Pancreas (tissue), 10 donors: ENCODE data around the gene PHKG2. TPM values are rescaled to one million over a fixed set of nuclear protein-coding genes. Genes with fewer than 3 reads are reported as not detected.
"Not testable (repeated sequence)": the region's sequence is repeated elsewhere in the genome, so short reads cannot be mapped to it uniquely, and the experiment has no call there.

Experiments
- ATAC-seq, 4 donors: fragments of 200-7000 bp; cut with Tn5 transposase; one replicate each; pipeline versions ENCODE4 v1.8.0 to v1.9.1; 2020; ENCODE audit warnings: mild to moderate bottlenecking in 4 of 4, moderate library complexity in 4 of 4
- DNase-seq, 6 donors: peaks; one replicate each; pipeline ENCODE4 v3.0.0-alpha.2; 2020
- FAIRE-seq: peaks from 2 replicates; lab custom pipeline; 2012; peaks lifted over from hg19 to GRCh38; lab: Jason Lieb, UNC
- H3K27ac ChIP-seq, 4 donors: fragments of 200-600 bp; sonication (generic); 1 replicate in 3 of 4; 2 replicates in 1 of 4; pipeline versions ENCODE4 v1.5.0 to v1.8.0; 2020
- H3K27me3 ChIP-seq, 4 donors: fragments of 200-600 bp; one replicate each; pipeline ENCODE4 v1.8.0; 2021
- H3K36me3 ChIP-seq, 3 donors: fragments of 200-600 bp; sonication (generic) in 1 of 3; one replicate each; pipeline versions ENCODE4 v1.5.0 to v1.8.0; 2020 to 2021
- H3K4me1 ChIP-seq, 3 donors: fragments of 200-600 bp; one replicate each; pipeline ENCODE4 v1.8.0; 2021
- H3K4me3 ChIP-seq, 4 donors: fragments of 200-600 bp; sonication (generic) in 2 of 4; one replicate each; pipeline versions ENCODE4 v1.5.0 to v1.8.0; 2020 to 2021
- H3K9me3 ChIP-seq, 4 donors: fragments of 200-600 bp; one replicate each; pipeline ENCODE4 v1.8.0; 2021
- WGBS, 2 donors: extraction: QIAGEN DNeasy Blood & Tissue Kit; methylation state at CpG; one replicate each; pipeline ENCODE4 v1.1.7; 2013; 5-methylcytosine and 5-hydroxymethylcytosine counted together
- intact Hi-C, 3 donors: fragments of 100-400 bp; cut with DNase I; formaldehyde crosslinking; loops; one replicate each; pipeline versions ENCODE4 v1.11.1 to v1.14.2; 2022
- polyA plus RNA-seq, 2 donors: library from polyadenylated mRNA; stranded (reverse); fragments of 200-250 nt; gene quantifications; one replicate each; pipeline ENCODE4 v1.2.3, GENCODE V29; 2013
- total RNA-seq, 6 donors: library from RNA; stranded (reverse); fragmentation: NEBNext Ultra II Directional in 4 of 6; extraction: Animal tissue kit (Norgen Biotek cat#: 25700) in 4 of 6; gene quantifications; one replicate each; pipeline versions ENCODE4 v1.2.1 to v1.2.4, GENCODE V29; 2021 to 2023
- TF ChIP-seq, protein P1 (sequence below), 4 donors: fragments of 200-600 bp; sonication (generic) in 3 of 4; IDR thresholded peaks; one replicate each; pipeline versions ENCODE4 v1.5.0 to v1.8.0; 2021; ENCODE audit warnings: antibody characterized with exemption in 4 of 4
- donor health status: healthy with polysubstance abuse.
- donor health status: DM: no; HTN: no; CAD: no; lungs with moderate emphysema.
- donor health status: DM: no; HTN: no; CAD: no.
- donor health status: control.
- donor health status: control.
- donor health status: Bipolar disorder and iron deficiency.
- donor health status: DM: yes; HTN: yes; CAD: no.
- donor health status: DM: no; HTN: no; CAD: no.
- donor health status: DM: no; HTN: no; CAD: no.
- donor health status: DM: yes; HTN: yes; CAD: no.

PHKG2 gene
- total and polyA plus RNA-seq, 8 donors: 7.9 to 42.3 (median 11.4) TPM

- no peaks in the 10 kb centered on the region for H3K27me3 ChIP-seq
- DNase-seq (no peak), ATAC-seq (no peak), FAIRE-seq (no peak)
- H3K27ac ChIP-seq: no peak overlapping the region
- no peaks in the 10 kb centered on the region for H3K9me3 ChIP-seq
- intact Hi-C loops: no loop called here
- WGBS, 2 donors: 79 to 80% methylated on average over 5 of the region's 5 CpGs
- H3K36me3 ChIP-seq: peaks cover 17 to 57% (median 41%) of the 10 kb centered on the region in 3 donors
- H3K4me1 ChIP-seq: peaks cover 7 to 13% (median 8%) of the 10 kb centered on the region in 3 donors
- TF ChIP-seq, protein P1, sequence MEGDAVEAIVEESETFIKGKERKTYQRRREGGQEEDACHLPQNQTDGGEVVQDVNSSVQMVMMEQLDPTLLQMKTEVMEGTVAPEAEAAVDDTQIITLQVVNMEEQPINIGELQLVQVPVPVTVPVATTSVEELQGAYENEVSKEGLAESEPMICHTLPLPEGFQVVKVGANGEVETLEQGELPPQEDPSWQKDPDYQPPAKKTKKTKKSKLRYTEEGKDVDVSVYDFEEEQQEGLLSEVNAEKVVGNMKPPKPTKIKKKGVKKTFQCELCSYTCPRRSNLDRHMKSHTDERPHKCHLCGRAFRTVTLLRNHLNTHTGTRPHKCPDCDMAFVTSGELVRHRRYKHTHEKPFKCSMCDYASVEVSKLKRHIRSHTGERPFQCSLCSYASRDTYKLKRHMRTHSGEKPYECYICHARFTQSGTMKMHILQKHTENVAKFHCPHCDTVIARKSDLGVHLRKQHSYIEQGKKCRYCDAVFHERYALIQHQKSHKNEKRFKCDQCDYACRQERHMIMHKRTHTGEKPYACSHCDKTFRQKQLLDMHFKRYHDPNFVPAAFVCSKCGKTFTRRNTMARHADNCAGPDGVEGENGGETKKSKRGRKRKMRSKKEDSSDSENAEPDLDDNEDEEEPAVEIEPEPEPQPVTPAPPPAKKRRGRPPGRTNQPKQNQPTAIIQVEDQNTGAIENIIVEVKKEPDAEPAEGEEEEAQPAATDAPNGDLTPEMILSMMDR (IDR thresholded peaks at IDR 0.05): no peak
- no peak overlapping the region for H3K4me3 ChIP-seq
These were observed 47.3 kb upstream of the PHKG2 start for GRCh38 chr16:30700971-30701370.

DNA sequence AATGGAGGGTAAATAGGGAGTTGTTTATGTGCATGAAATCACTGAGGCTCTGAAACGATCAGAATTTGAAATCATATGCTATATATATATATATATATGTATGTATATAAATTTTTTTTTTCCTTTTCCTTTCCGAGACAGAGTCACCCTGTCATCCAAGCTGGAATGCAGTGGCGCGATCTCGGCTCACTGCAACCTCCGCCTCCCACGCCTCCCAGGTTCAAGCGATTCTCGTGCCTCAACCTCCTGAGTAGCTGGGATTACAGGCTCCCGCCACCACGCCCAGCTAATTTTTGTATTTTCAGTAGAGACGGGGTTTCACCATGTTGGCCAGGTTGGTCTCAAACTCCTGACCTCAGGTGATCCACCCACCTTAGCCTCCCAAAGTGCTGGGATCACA, 45.2 kb upstream of the PHKG2 start:
- peak in 1 of 6 donors; percentile 14 for DNase-seq
- intact Hi-C loops, FAIRE-seq: not testable (repeated sequence)

GRCh38 chr16:30703971-30704370, 44.3 kb upstream of the PHKG2 start:
- peak in 1 of 6 donors; percentile 25 for DNase-seq
- Histone ChIP-seq H3K36me3 (peaks cover 26 to 87% (median 69%) of the 10 kb centered on the region in 3 donors), H3K4me1 (peaks cover 7 to 9% (median 8%) of the 10 kb centered on the region in 3 donors), H3K27me3 (no peaks in the 10 kb centered on the region), H3K27ac (no peak overlapping the region), H3K9me3 (no peaks in the 10 kb centered on the region), H3K4me3 (no peak overlapping the region)
- no peak for ATAC-seq
- TF ChIP-seq, protein P1 (IDR thresholded peaks at IDR 0.05): no peak
- FAIRE-seq: no peak
- intact Hi-C loops: no loop called here
- 94% methylated on average over 10 of the region's 10 CpGs for WGBS, 2 donors

More for the DNA sequence above, 45.2 kb upstream of the PHKG2 start:
- not testable (repeated sequence) for H3K27me3 ChIP-seq, H3K4me1 ChIP-seq, H3K4me3 ChIP-seq, H3K27ac ChIP-seq, H3K9me3 ChIP-seq, ATAC-seq
- H3K36me3 ChIP-seq: peaks cover 21 to 78% (median 60%) of the 10 kb centered on the region in 3 donors
- WGBS, 2 donors: 94 to 95% methylated on average over 12 of the region's 12 CpGs

DNA sequence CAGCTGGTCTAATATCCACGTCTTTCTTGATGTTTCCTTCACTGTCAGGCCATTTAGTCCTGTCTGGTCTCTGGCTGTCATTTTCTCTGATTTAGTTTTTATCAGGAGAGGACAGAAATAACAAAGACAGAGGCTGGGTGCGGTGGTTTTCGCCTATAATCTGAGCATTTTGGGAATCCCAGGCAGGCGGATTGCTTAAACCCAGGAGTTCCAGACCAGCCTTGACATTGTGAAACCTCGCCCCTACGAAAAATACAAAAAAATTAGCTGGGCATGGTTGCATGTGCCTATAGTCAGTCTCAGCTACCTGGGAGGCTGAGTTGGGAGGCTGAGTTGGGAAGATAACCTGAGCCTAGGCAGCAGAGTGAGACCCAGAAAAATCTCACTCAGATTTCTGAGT, 42.2 kb upstream of the PHKG2 start:
- TF ChIP-seq, protein P1 (IDR thresholded peaks at IDR 0.05): no peak
- Histone ChIP-seq H3K27ac (no peak overlapping the region), H3K4me3 (no peak overlapping the region), H3K4me1 (no peaks in the 10 kb centered on the region), H3K27me3 (no peaks in the 10 kb centered on the region), H3K9me3 (no peaks in the 10 kb centered on the region), H3K36me3 (peaks cover 30 to 96% (median 84%) of the 10 kb centered on the region in 3 donors)
- no peak for FAIRE-seq
- 88 to 93% methylated on average over 6 of the region's 6 CpGs for WGBS, 2 donors
- DNase-seq: no peak
- no peak for ATAC-seq
- intact Hi-C loops: no loop called here

DNA sequence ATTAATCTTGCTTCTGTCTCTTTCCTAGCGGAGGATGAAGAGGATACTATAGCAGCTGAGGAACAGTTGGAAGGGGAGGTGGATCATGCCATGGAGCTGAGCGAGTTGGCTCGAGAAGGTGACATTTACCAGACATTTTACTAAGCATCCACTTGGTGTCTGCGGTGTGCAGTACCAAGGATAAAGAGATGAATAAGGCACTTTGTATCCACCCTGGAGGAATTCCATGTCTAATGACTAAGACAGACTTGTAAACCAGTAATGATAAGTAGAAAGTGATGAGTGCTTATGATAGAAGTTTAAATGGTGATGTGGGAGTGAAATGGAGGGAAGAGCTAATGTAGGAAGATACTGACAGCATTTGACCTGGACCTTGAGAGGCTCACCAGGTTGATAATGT, 37.3 kb upstream of the PHKG2 start:
- no peak overlapping the region for H3K27ac ChIP-seq
- peaks cover 29 to 97% (median 72%) of the 10 kb centered on the region in 3 donors for H3K36me3 ChIP-seq
- no peaks in the 10 kb centered on the region for H3K27me3 ChIP-seq
- no peak overlapping the region for H3K4me3 ChIP-seq
- DNase-seq (no peak), ATAC-seq (no peak), FAIRE-seq (no peak)
- intact Hi-C loops: no loop called here
- TF ChIP-seq, protein P1 (IDR thresholded peaks at IDR 0.05): no peak
- H3K4me1 ChIP-seq: no peaks in the 10 kb centered on the region
- WGBS, 2 donors: 98% methylated on average over 4 of the region's 4 CpGs
- no peaks in the 10 kb centered on the region for H3K9me3 ChIP-seq
